ENCODE measurements around the gene CYP1B1.
"Not testable (repeated sequence)": the region's sequence is repeated elsewhere in the genome, so short reads cannot be mapped to it uniquely, and the experiment has no call there.

The CYP1B1 gene

GRCh38 chr2:38030635-38031355 lies 45.2 kb downstream of the CYP1B1 start:
- no peak for DNase-seq (ENCODE audit: low spot score)
- no peak for TF ChIP-seq CTCF (IDR thresholded peaks at IDR 0.05; ENCODE audit: borderline replicate concordance, control extremely low read depth, extremely low read depth, insufficient read depth, missing control alignments)

GRCh38 chr2:38029512-38029911 lies 46.4 kb downstream of the CYP1B1 start:
- DNase-seq (ENCODE audit: low spot score), result no peak
- TF ChIP-seq CTCF (IDR thresholded peaks at IDR 0.05; ENCODE audit: borderline replicate concordance, control extremely low read depth, extremely low read depth, insufficient read depth, missing control alignments), result no peak
- in situ Hi-C loops (cut with MboI; ENCODE audit: low sequenced_read_pairs, unreplicated experiment), result no loop called here

More at GRCh38 chr2:38030635-38031355, 45.2 kb downstream of the CYP1B1 start:
- in situ Hi-C loops (cut with MboI; ENCODE audit: low sequenced_read_pairs, unreplicated experiment), result no loop called here

GRCh38 chr2:38028829-38029228 lies 47.1 kb downstream of the CYP1B1 start:
- no peak for TF ChIP-seq CTCF (IDR thresholded peaks at IDR 0.05; ENCODE audit: borderline replicate concordance, control extremely low read depth, extremely low read depth, insufficient read depth, missing control alignments)
- in situ Hi-C loops (cut with MboI; ENCODE audit: low sequenced_read_pairs, unreplicated experiment), result no loop called here
- DNase-seq (ENCODE audit: low spot score), result no peak

- no peak for TF ChIP-seq CTCF (IDR thresholded peaks at IDR 0.05; ENCODE audit: borderline replicate concordance, control extremely low read depth, extremely low read depth, insufficient read depth, missing control alignments)
- DNase-seq (ENCODE audit: low spot score), result no peak
- in situ Hi-C loops (cut with MboI; ENCODE audit: low sequenced_read_pairs, unreplicated experiment), result no loop called here
Observed at GRCh38 chr2:38026846-38027245, 49.1 kb downstream of the CYP1B1 start.

GRCh38 chr2:38021589-38021988 lies 54.4 kb downstream of the CYP1B1 start:
- in situ Hi-C loops (cut with MboI; ENCODE audit: low sequenced_read_pairs, unreplicated experiment), result no loop called here
- TF ChIP-seq CTCF (IDR thresholded peaks at IDR 0.05; ENCODE audit: borderline replicate concordance, control extremely low read depth, extremely low read depth, insufficient read depth, missing control alignments), result no peak
- DNase-seq (ENCODE audit: low spot score), result no peak

- DNase-seq (ENCODE audit: low spot score); in situ Hi-C loops (cut with MboI; ENCODE audit: low sequenced_read_pairs, unreplicated experiment): not testable (repeated sequence)
Observed at GRCh38 chr2:38020359-38021069, 55.4 kb downstream of the CYP1B1 start.

GRCh38 chr2:38017836-38018235 lies 58.1 kb downstream of the CYP1B1 start:
- DNase-seq (ENCODE audit: low spot score), result no peak
- in situ Hi-C loops (cut with MboI; ENCODE audit: low sequenced_read_pairs, unreplicated experiment), result no loop called here
- no peak for TF ChIP-seq CTCF (IDR thresholded peaks at IDR 0.05; ENCODE audit: borderline replicate concordance, control extremely low read depth, extremely low read depth, insufficient read depth, missing control alignments)

All from GM13976 (cell line).